H9 (cell line): ENCODE measurements around the gene RBFOX1. TPM values are rescaled to one million over a fixed set of nuclear protein-coding genes. Genes with fewer than 3 reads are reported as not detected.

Source experiments
- DNase-seq: peaks from one replicate; pipeline ENCODE4 v3.0.0-alpha.2; 2017
- H2AFZ ChIP-seq: one replicate; pipeline ENCODE4 v1.6.1; 2013; ENCODE audit warnings: mild to moderate bottlenecking, low read length, control low read depth, moderate library complexity
- H2AK5ac ChIP-seq: 2 replicates; pipeline ENCODE4 v1.6.1; 2013; ENCODE audit warnings: low read length, control low read depth, mixed read lengths; ENCODE audit not compliant: insufficient read length
- H2BK120ac ChIP-seq: one replicate; pipeline ENCODE4 v1.6.1; 2013; ENCODE audit warnings: low read depth, mild to moderate bottlenecking, low read length, control low read depth, inconsistent platforms; ENCODE audit not compliant: poor library complexity, severe bottlenecking
- H2BK12ac ChIP-seq: 2 replicates; pipeline ENCODE4 v1.6.1; 2013; ENCODE audit warnings: low read length, control low read depth, mixed read lengths, low read depth; ENCODE audit not compliant: insufficient read length
- H2BK15ac ChIP-seq: 2 replicates; pipeline ENCODE4 v1.6.1; 2013; ENCODE audit warnings: low read depth, low read length, control low read depth
- H2BK20ac ChIP-seq: one replicate; pipeline ENCODE4 v1.6.1; 2013; ENCODE audit warnings: low read depth, mild to moderate bottlenecking, low read length, control low read depth, inconsistent platforms; ENCODE audit not compliant: poor library complexity, severe bottlenecking
- H2BK5ac ChIP-seq: 2 replicates; pipeline ENCODE4 v1.6.1; 2013; ENCODE audit warnings: low read length, control low read depth, mixed read lengths; ENCODE audit not compliant: insufficient read length
- H3K14ac ChIP-seq: 2 replicates; pipeline ENCODE4 v1.6.1; 2013; ENCODE audit warnings: low read length, control low read depth; ENCODE audit not compliant: insufficient read depth
- H3K18ac ChIP-seq: 2 replicates; pipeline ENCODE4 v1.6.1; 2013; ENCODE audit warnings: low read depth, mild to moderate bottlenecking, mixed read lengths, low read length, control low read depth; ENCODE audit not compliant: insufficient read length
- H3K23ac ChIP-seq: 2 replicates; pipeline ENCODE4 v1.6.1; 2013; ENCODE audit warnings: low read length, control low read depth, mixed read lengths, low read depth; ENCODE audit not compliant: insufficient read length
- H3K23me2 ChIP-seq: 2 replicates; pipeline ENCODE4 v1.6.1; 2013; ENCODE audit warnings: low read depth, mild to moderate bottlenecking, mixed read lengths, low read length, control low read depth; ENCODE audit not compliant: insufficient read length, poor library complexity, severe bottlenecking
- H3K27ac ChIP-seq: 2 replicates; pipeline ENCODE4 v1.5.1; 2013; ENCODE audit warnings: low read length, control low read depth, mixed read lengths, low read depth; ENCODE audit not compliant: insufficient read length
- H3K27me3 ChIP-seq: 2 replicates; pipeline ENCODE4 v1.6.1; 2013; ENCODE audit warnings: low read length, control low read depth, inconsistent platforms; ENCODE audit not compliant: insufficient read depth
- H3K4ac ChIP-seq: 2 replicates; pipeline ENCODE4 v1.6.1; 2013; ENCODE audit warnings: low read depth, mild to moderate bottlenecking, control low read depth, inconsistent platforms, low read length, moderate library complexity
- H3K4me1 ChIP-seq: 2 replicates; pipeline ENCODE4 v1.6.1; 2013; ENCODE audit warnings: low read length, control low read depth, inconsistent platforms; ENCODE audit not compliant: insufficient read depth
- H3K4me2 ChIP-seq: 2 replicates; pipeline ENCODE4 v1.6.1; 2013; ENCODE audit warnings: low read length, control low read depth, mixed read lengths; ENCODE audit not compliant: insufficient read length, insufficient read depth
- H3K56ac ChIP-seq: 2 replicates; pipeline ENCODE4 v1.6.1; 2013; ENCODE audit warnings: low read depth, mild to moderate bottlenecking, mixed read lengths, low read length, control low read depth; ENCODE audit not compliant: insufficient read length
- H3K79me1 ChIP-seq: 2 replicates; pipeline ENCODE4 v1.6.1; 2013; ENCODE audit warnings: low read depth, mild to moderate bottlenecking, moderate library complexity, low read length, control low read depth, inconsistent platforms; ENCODE audit not compliant: insufficient read depth, poor library complexity, severe bottlenecking
- H3K79me2 ChIP-seq: 2 replicates; pipeline ENCODE4 v1.6.1; 2013; ENCODE audit warnings: low read length, control low read depth, inconsistent platforms; ENCODE audit not compliant: insufficient read depth
- H3K9ac ChIP-seq: 2 replicates; pipeline ENCODE4 v1.6.1; 2013; ENCODE audit warnings: low read length, control low read depth, mixed read lengths; ENCODE audit not compliant: insufficient read length; ENCODE audit errors: extremely low read depth
- H3K9me3 ChIP-seq: one replicate; pipeline ENCODE4 v1.6.1; 2013; ENCODE audit warnings: low read depth, low read length, inconsistent platforms; ENCODE audit not compliant: control insufficient read depth
- H3T11ph ChIP-seq: one replicate; pipeline ENCODE4 v1.6.1; 2013; ENCODE audit warnings: mild to moderate bottlenecking, low read length, control low read depth, inconsistent platforms
- H4K20me1 ChIP-seq: one replicate; pipeline ENCODE4 v1.6.1; 2013; ENCODE audit not compliant: control insufficient read depth, insufficient read length, insufficient read depth
- H4K5ac ChIP-seq: 2 replicates; pipeline ENCODE4 v1.6.1; 2013; ENCODE audit warnings: low read depth, mild to moderate bottlenecking, mixed read lengths, low read length, control low read depth; ENCODE audit not compliant: insufficient read length
- H4K8ac ChIP-seq: replicated peaks from 2 replicates; pipeline ENCODE4 v1.6.1; 2013; ENCODE audit warnings: low read length, control low read depth, mixed read lengths, low read depth; ENCODE audit not compliant: insufficient read length
- H4K91ac ChIP-seq: 2 replicates; pipeline ENCODE4 v1.6.1; 2013; ENCODE audit warnings: low read depth, mild to moderate bottlenecking, moderate library complexity, mixed read lengths, low read length, control low read depth; ENCODE audit not compliant: insufficient read length
- H3K27ac Mint-ChIP-seq, 3 experiments: 2 replicates in 2 of 3; 3 replicates in 1 of 3; pipeline ENCODE4 v1.8.0; 2020 to 2021; ENCODE audit warnings: mixed read lengths in 3 of 3, mild to moderate bottlenecking in 1 of 3, moderate library complexity in 1 of 3
- H3K27me3 Mint-ChIP-seq: 2 replicates; pipeline ENCODE4 v1.8.0; 2021; ENCODE audit warnings: low read depth, mild to moderate bottlenecking, moderate library complexity, mixed read lengths
- H3K36me3 Mint-ChIP-seq, 3 experiments: 2 replicates in 2 of 3; 3 replicates in 1 of 3; pipeline ENCODE4 v1.8.0; 2020 to 2021; ENCODE audit warnings: low read depth in 3 of 3, mixed read lengths in 3 of 3; ENCODE audit not compliant: insufficient read depth in 1 of 3
- H3K4me1 Mint-ChIP-seq, 2 experiments: 2 replicates each; pipeline ENCODE4 v1.8.0; 2020; ENCODE audit warnings: mixed read lengths in 2 of 2
- H3K4me3 Mint-ChIP-seq, 2 experiments: 2 replicates in 1 of 2; 3 replicates in 1 of 2; pipeline ENCODE4 v1.8.0; 2020 to 2021; ENCODE audit warnings: mild to moderate bottlenecking in 2 of 2, mixed read lengths in 2 of 2, moderate library complexity in 1 of 2
- H3K9me3 Mint-ChIP-seq, 2 experiments: 2 replicates in 1 of 2; 3 replicates in 1 of 2; pipeline ENCODE4 v1.8.0; 2020; ENCODE audit warnings: mild to moderate bottlenecking in 2 of 2, mixed read lengths in 2 of 2, moderate library complexity in 1 of 2
- WGBS: extraction: QIAGEN DNeasy Blood & Tissue Kit; methylation state at CpG from one replicate; pipeline ENCODE4 v1.1.7; 2013; ENCODE audit warnings: missing lambda C conversion rate, low lambda C conversion rate, mixed read lengths; ENCODE audit not compliant: insufficient read length; ENCODE audit errors: extremely low coverage; 5-methylcytosine and 5-hydroxymethylcytosine counted together
- total RNA-seq: library from RNA; stranded (reverse); gene quantifications from 2 replicates; pipeline ENCODE4 v1.2.1, GENCODE V29; 2021
- TF ChIP-seq, protein P1 (sequence below): fragments of 200-600 bp; sonication (generic); conservative IDR thresholded peaks from 3 replicates; pipeline ENCODE4 v1.8.0; 2021; ENCODE audit warnings: antibody characterized with exemption, mild to moderate bottlenecking

The RBFOX1 gene
- total RNA-seq, 1 experiment from 2014 or later = 2.0 TPM

- Mint-ChIP-seq H3K36me3 (no peaks in the 10 kb centered on the region; a peak in 1 of 7 replicates), H3K9me3 (peaks cover 0 to 3% of the 10 kb centered on the region in 2 experiments; a peak in 2 of 5 replicates), H3K27ac (no peak overlapping the region), H3K4me3 (no peak overlapping the region), H3K4me1 (peaks cover 0 to 10% of the 10 kb centered on the region in 2 experiments; a peak in 3 of 4 replicates), H3K27me3 (no peaks in the 10 kb centered on the region; the same call in 1 of the 2 replicates)
- Histone ChIP-seq H4K20me1 (no peaks in the 10 kb centered on the region), H3K27me3 (no peaks in the 10 kb centered on the region), H2BK5ac (no peak overlapping the region), H3T11ph (no peak overlapping the region), H2BK120ac (no peak overlapping the region), H4K8ac (no peak overlapping the region), H3K14ac (no peak overlapping the region), H2AFZ (no peak overlapping the region), H3K79me2 (no peaks in the 10 kb centered on the region), H3K9ac (no peak overlapping the region), H3K4me1 (no peaks in the 10 kb centered on the region), H3K23ac (no peak overlapping the region), H2AK5ac (no peak overlapping the region), H3K18ac (no peak overlapping the region), H3K4me2 (no peak overlapping the region), H3K27ac (no peak overlapping the region), H2BK15ac (no peak overlapping the region), H3K23me2 (no peaks in the 10 kb centered on the region), H3K79me1 (no peaks in the 10 kb centered on the region), H4K91ac (no peak overlapping the region), H2BK20ac (no peak overlapping the region), H3K9me3 (no peaks in the 10 kb centered on the region), H3K56ac (no peak overlapping the region), H3K4ac (no peak overlapping the region), H2BK12ac (no peak overlapping the region), H4K5ac (no peak overlapping the region)
- TF ChIP-seq, protein P1, sequence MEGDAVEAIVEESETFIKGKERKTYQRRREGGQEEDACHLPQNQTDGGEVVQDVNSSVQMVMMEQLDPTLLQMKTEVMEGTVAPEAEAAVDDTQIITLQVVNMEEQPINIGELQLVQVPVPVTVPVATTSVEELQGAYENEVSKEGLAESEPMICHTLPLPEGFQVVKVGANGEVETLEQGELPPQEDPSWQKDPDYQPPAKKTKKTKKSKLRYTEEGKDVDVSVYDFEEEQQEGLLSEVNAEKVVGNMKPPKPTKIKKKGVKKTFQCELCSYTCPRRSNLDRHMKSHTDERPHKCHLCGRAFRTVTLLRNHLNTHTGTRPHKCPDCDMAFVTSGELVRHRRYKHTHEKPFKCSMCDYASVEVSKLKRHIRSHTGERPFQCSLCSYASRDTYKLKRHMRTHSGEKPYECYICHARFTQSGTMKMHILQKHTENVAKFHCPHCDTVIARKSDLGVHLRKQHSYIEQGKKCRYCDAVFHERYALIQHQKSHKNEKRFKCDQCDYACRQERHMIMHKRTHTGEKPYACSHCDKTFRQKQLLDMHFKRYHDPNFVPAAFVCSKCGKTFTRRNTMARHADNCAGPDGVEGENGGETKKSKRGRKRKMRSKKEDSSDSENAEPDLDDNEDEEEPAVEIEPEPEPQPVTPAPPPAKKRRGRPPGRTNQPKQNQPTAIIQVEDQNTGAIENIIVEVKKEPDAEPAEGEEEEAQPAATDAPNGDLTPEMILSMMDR = no peak
- WGBS = no CpG with 5 or more reads among the region's 3 CpGs
- no peak for DNase-seq
Measured at GRCh38 chr16:7709186-7709585, 376.5 kb downstream of the RBFOX1 start.
